Stimulated activated naive B cell treated with anti-CD40 and anti-IgM and Interleukin-4, amounts not matched to agents 10 μg/mL and 1 μg/mL and 100 μg/mL, for 72 hours (primary cell): ENCODE results near the gene SMC4.
"Not testable (repeated sequence)": the region's sequence is repeated elsewhere in the genome, so short reads cannot be mapped to it uniquely, and the experiment has no call there.

ENCODE experiments used
- ATAC-seq, 2 donors: fragments of 150-1000 bp; cut with Tn5 transposase; replicated peaks; 2 replicates each; pipeline ENCODE4 v1.10.0; 2021; ENCODE audit warnings: moderate library complexity in 1 of 2
- DNase-seq: peaks from one replicate; pipeline ENCODE4 v3.0.0; 2021
- H3K27ac Mint-ChIP-seq: one replicate; pipeline ENCODE4 v1.8.0; 2022; ENCODE audit warnings: mild to moderate bottlenecking, mixed read lengths
- H3K27me3 Mint-ChIP-seq, 2 donors: one replicate each; pipeline ENCODE4 v1.8.0; 2022; ENCODE audit warnings: mixed read lengths in 2 of 2
- H3K36me3 Mint-ChIP-seq, 2 donors: one replicate each; pipeline ENCODE4 v1.8.0; 2022; ENCODE audit warnings: mixed read lengths in 2 of 2, mild to moderate bottlenecking in 1 of 2
- H3K4me1 Mint-ChIP-seq, 2 donors: one replicate each; pipeline ENCODE4 v1.8.0; 2022; ENCODE audit warnings: mixed read lengths in 2 of 2, mild to moderate bottlenecking in 1 of 2
- H3K4me3 Mint-ChIP-seq, 2 donors: one replicate each; pipeline ENCODE4 v1.8.0; 2022; ENCODE audit warnings: mild to moderate bottlenecking in 2 of 2, mixed read lengths in 2 of 2, moderate library complexity in 1 of 2
- H3K9me3 Mint-ChIP-seq, 2 donors: one replicate each; pipeline ENCODE4 v1.8.0; 2022; ENCODE audit warnings: mixed read lengths in 2 of 2, mild to moderate bottlenecking in 1 of 2

The SMC4 gene

GRCh38 chr3:160446522-160447056 is 47.1 kb downstream of the SMC4 start:
- H3K36me3 Mint-ChIP-seq, result peaks cover 30 to 38% of the 10 kb centered on the region in 2 donors
- no peak overlapping the region for H3K4me3 Mint-ChIP-seq
- no peaks in the 10 kb centered on the region for H3K27me3 Mint-ChIP-seq
- peaks cover 4 to 7% of the 10 kb centered on the region in 2 donors for H3K9me3 Mint-ChIP-seq
- no peak for ATAC-seq
- H3K27ac Mint-ChIP-seq, result no peak overlapping the region
- no peak for DNase-seq
- peaks cover 15 to 27% of the 10 kb centered on the region in 2 donors for H3K4me1 Mint-ChIP-seq

- Mint-ChIP-seq H3K9me3 (peaks cover 4 to 7% of the 10 kb centered on the region in 2 donors), H3K4me3 (no peak overlapping the region), H3K36me3 (peaks cover 22 to 31% of the 10 kb centered on the region in 2 donors), H3K4me1 (peaks cover 15 to 22% of the 10 kb centered on the region in 2 donors), H3K27me3 (no peaks in the 10 kb centered on the region), H3K27ac (no peak overlapping the region)
- DNase-seq, result no peak
- ATAC-seq, result no peak
Measured at GRCh38 chr3:160447544-160447943, 48.1 kb downstream of the SMC4 start.

- peak overlapping the region; percentile 99 for H3K4me3 Mint-ChIP-seq
- peaks cover 18 to 19% of the 10 kb centered on the region in 2 donors for H3K36me3 Mint-ChIP-seq
- ATAC-seq, result peak; percentile 56 to 59
- peak overlapping the region; percentile 97 for H3K27ac Mint-ChIP-seq
- no peak for DNase-seq
- no peaks in the 10 kb centered on the region for H3K27me3 Mint-ChIP-seq
- peaks cover 15 to 16% of the 10 kb centered on the region in 2 donors for H3K4me1 Mint-ChIP-seq
- peaks cover 4 to 7% of the 10 kb centered on the region in 2 donors for H3K9me3 Mint-ChIP-seq
Measured at GRCh38 chr3:160448845-160449635, 49.6 kb downstream of the SMC4 start.

GRCh38 chr3:160449636-160450598 is 50.5 kb downstream of the SMC4 start, which contains the start of gene TRIM59:
Gene TRIM59, minus strand, starts transcription at chr3:160449786. Its CDS starts 10,603 bp downstream, at chr3:160439183.
- Mint-ChIP-seq H3K9me3 (peaks cover 4% of the 10 kb centered on the region in 2 donors), H3K36me3 (peaks cover 14 to 15% of the 10 kb centered on the region in 2 donors), H3K27ac (peak within 1 kb of the TSS; percentile 97), H3K4me1 (peaks cover 11 to 16% of the 10 kb centered on the region in 2 donors), H3K27me3 (no peaks in the 10 kb centered on the region), H3K4me3 (peak within 1 kb of the TSS; percentile 99)
- ATAC-seq, result peak; percentile 95 to 96
- DNase-seq, result peak; percentile 98

GRCh38 chr3:160450846-160451245 is 51.4 kb downstream of the SMC4 start:
- no peak for ATAC-seq
- H3K9me3 Mint-ChIP-seq, result peaks cover 4% of the 10 kb centered on the region in 2 donors
- DNase-seq, result no peak
- peaks cover 11 to 14% of the 10 kb centered on the region in 2 donors for H3K36me3 Mint-ChIP-seq
- H3K27me3 Mint-ChIP-seq, result no peaks in the 10 kb centered on the region
- H3K4me1 Mint-ChIP-seq, result peaks cover 11 to 16% of the 10 kb centered on the region in 2 donors
- peak overlapping the region; percentile 99 for H3K4me3 Mint-ChIP-seq
- no peak overlapping the region for H3K27ac Mint-ChIP-seq

GRCh38 chr3:160451602-160452001 is 52.2 kb downstream of the SMC4 start:
- ATAC-seq (no peak), DNase-seq (no peak)
- Mint-ChIP-seq H3K9me3 (peaks cover 4% of the 10 kb centered on the region in 2 donors), H3K36me3 (peaks cover 7 to 10% of the 10 kb centered on the region in 2 donors), H3K27ac (no peak overlapping the region), H3K4me3 (no peak overlapping the region), H3K27me3 (no peaks in the 10 kb centered on the region), H3K4me1 (peaks cover 11 to 16% of the 10 kb centered on the region in 2 donors)

GRCh38 chr3:160452251-160452650 is 52.8 kb downstream of the SMC4 start:
- not testable (repeated sequence) for H3K4me3 Mint-ChIP-seq, ATAC-seq, H3K27me3 Mint-ChIP-seq, H3K36me3 Mint-ChIP-seq, H3K27ac Mint-ChIP-seq, DNase-seq, H3K9me3 Mint-ChIP-seq
- peaks cover 11 to 16% of the 10 kb centered on the region in 2 donors for H3K4me1 Mint-ChIP-seq

GRCh38 chr3:160454995-160455394 is 55.5 kb downstream of the SMC4 start:
- DNase-seq (no peak), ATAC-seq (no peak)
- H3K27me3 Mint-ChIP-seq, result no peaks in the 10 kb centered on the region
- H3K4me3 Mint-ChIP-seq, result no peak overlapping the region
- H3K9me3 Mint-ChIP-seq, result peaks cover 4% of the 10 kb centered on the region in 2 donors
- H3K27ac Mint-ChIP-seq, result no peak overlapping the region
- no peaks in the 10 kb centered on the region for H3K36me3 Mint-ChIP-seq
- H3K4me1 Mint-ChIP-seq, result peaks cover 0 to 7% of the 10 kb centered on the region in 2 donors

GRCh38 chr3:160455846-160456245 is 56.4 kb downstream of the SMC4 start:
- H3K27me3 Mint-ChIP-seq, result no peaks in the 10 kb centered on the region
- DNase-seq (no peak), ATAC-seq (no peak)
- H3K4me1 Mint-ChIP-seq, result no peaks in the 10 kb centered on the region
- no peaks in the 10 kb centered on the region for H3K36me3 Mint-ChIP-seq
- H3K9me3 Mint-ChIP-seq, result no peaks in the 10 kb centered on the region
- no peak overlapping the region for H3K27ac Mint-ChIP-seq
- no peak overlapping the region for H3K4me3 Mint-ChIP-seq

- Mint-ChIP-seq H3K4me3 (no peak overlapping the region), H3K36me3 (no peaks in the 10 kb centered on the region), H3K27ac (no peak overlapping the region), H3K4me1 (no peaks in the 10 kb centered on the region), H3K27me3 (peaks cover 5 to 8% of the 10 kb centered on the region in 2 donors), H3K9me3 (no peaks in the 10 kb centered on the region)
- no peak for DNase-seq
- ATAC-seq, result no peak
Measured at GRCh38 chr3:160458151-160458550, 58.7 kb downstream of the SMC4 start.

GRCh38 chr3:160459450-160459970 is 60.1 kb downstream of the SMC4 start:
- no peak overlapping the region for H3K27ac Mint-ChIP-seq
- DNase-seq (no peak), ATAC-seq (no peak)
- H3K4me1 Mint-ChIP-seq, result no peaks in the 10 kb centered on the region
- peaks cover 7 to 14% of the 10 kb centered on the region in 2 donors for H3K27me3 Mint-ChIP-seq
- H3K4me3 Mint-ChIP-seq, result no peak overlapping the region
- no peaks in the 10 kb centered on the region for H3K36me3 Mint-ChIP-seq
- H3K9me3 Mint-ChIP-seq, result no peaks in the 10 kb centered on the region

- ATAC-seq (no peak), DNase-seq (no peak)
- Mint-ChIP-seq H3K9me3 (no peaks in the 10 kb centered on the region), H3K4me1 (no peaks in the 10 kb centered on the region), H3K36me3 (no peaks in the 10 kb centered on the region), H3K27ac (no peak overlapping the region), H3K4me3 (no peak overlapping the region), H3K27me3 (peaks cover 7 to 14% of the 10 kb centered on the region in 2 donors)
Measured at GRCh38 chr3:160460033-160460432, 60.6 kb downstream of the SMC4 start.

- no peak for ATAC-seq
Measured at GRCh38 chr3:160464321-160464720, 64.9 kb downstream of the SMC4 start.

GRCh38 chr3:160464971-160465370 is 65.5 kb downstream of the SMC4 start:
- Mint-ChIP-seq H3K27ac (no peak overlapping the region), H3K9me3 (peaks cover 8 to 13% of the 10 kb centered on the region in 2 donors), H3K4me3 (no peak overlapping the region), H3K36me3 (peaks cover 0 to 6% of the 10 kb centered on the region in 2 donors), H3K4me1 (no peaks in the 10 kb centered on the region), H3K27me3 (peaks cover 10 to 14% of the 10 kb centered on the region in 2 donors)
- DNase-seq (no peak), ATAC-seq (no peak)

More at GRCh38 chr3:160464321-160464720, 64.9 kb downstream of the SMC4 start:
- Mint-ChIP-seq H3K27me3 (peaks cover 10 to 14% of the 10 kb centered on the region in 2 donors), H3K4me3 (no peak overlapping the region), H3K27ac (no peak overlapping the region), H3K9me3 (peaks cover 2 to 6% of the 10 kb centered on the region in 2 donors), H3K36me3 (no peaks in the 10 kb centered on the region), H3K4me1 (no peaks in the 10 kb centered on the region)
- DNase-seq, result no peak
